Measurements from ENCODE around the gene SOX8. TPM values are rescaled to one million over a fixed set of nuclear protein-coding genes. Genes with fewer than 3 reads are reported as not detected.

Gene SOX8
- total RNA-seq, 1 experiment from 2014 or later = 0.54 TPM

DNA sequence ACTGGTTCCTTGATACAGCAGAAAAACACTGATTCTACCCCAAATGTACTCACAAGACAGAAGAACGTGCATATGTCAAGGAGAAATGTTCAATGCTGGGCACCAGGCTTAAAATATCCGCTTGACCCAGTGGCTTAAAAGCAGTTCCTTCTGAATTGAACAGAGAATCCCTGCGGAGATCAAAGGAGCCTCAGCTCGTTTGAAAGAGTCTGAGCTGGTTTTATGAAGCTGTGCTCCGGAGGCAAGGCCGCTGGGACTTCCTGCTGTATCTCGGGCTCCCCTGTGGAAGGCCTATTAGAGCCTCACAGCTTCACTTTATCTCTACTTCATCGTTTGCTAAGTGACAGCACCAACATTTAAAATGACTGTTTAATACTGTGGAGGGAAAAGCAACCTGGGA lies 12.9 kb upstream of the SOX8 start:
- no peak for DNase-seq (ENCODE audit: low read depth)
- in situ Hi-C loops (cut with HindIII; ENCODE audit: low pct_unique_long_range_greater_than_20kb, low sequenced_read_pairs) = loop anchor here (10.0 kb wide), 1 partner anchor 134 kb away; no protein-coding TSS in a partner anchor

DNA sequence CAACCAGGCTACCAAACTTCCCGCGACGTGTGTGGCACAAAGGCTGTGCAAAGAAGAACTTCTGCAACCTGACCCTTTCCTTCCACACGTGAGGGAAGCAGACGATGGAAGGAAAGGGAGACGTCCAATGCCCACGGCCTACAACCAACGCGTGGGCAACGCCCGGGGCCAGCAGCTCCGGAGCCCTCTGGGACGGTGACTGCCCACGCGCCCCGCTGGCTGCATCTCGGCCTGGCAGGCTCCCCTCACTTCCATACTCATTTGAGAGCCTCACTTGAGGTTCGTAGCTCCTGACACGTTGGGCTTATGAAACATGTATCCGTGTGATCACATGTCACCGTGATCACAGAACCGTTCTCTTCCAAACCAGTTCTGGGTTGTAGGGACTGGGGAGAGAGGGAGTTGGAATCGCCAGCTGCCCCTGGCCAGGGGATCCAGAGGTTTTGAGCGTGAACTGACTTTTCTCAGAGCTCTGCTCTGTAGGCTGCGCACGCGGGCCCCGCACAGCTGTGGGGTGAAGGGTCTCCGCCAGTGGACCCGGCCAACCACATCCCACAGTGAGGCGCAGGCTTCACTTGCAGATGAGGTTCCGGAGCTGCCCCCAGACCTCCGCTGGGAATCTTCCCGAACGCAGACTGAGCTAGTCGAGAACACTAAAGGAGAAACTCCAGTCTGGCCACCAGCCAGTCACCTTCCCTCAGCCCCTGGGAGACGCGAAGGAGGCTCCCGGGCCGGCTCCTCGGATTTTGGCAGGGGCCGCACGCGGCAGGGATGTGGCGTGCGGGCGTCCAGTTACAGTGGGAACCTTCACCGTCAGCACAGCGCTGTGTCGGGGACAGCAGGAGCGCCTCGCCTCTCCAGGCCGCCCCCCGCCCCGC lies 11.8 kb upstream of the SOX8 start:
- DNase-seq (ENCODE audit: low read depth) = peak; percentile 21
- in situ Hi-C loops (cut with HindIII; ENCODE audit: low pct_unique_long_range_greater_than_20kb, low sequenced_read_pairs) = loop anchor here (10.0 kb wide), 1 partner anchor 135 kb away; no protein-coding TSS in a partner anchor

DNA sequence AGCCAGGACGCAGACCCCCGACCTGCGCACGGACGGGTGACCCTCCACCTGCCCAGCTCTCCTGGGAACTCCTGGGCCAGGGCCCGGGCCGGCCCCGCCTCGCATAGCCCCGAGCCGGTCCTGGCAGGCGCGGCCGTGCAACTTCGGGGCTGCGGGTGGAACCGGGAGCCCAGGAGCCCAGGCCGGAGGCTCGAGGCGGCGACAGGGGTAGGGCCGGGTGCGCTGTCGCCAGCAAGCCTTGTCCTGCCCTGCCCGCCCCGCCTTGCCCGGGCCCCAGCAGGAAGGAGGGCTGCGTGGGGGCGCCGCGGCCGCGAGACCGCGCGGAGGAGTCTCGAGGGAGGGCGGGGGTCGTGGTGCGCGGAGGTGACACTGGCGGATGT lies 11.2 kb upstream of the SOX8 start:
- in situ Hi-C loops (cut with HindIII; ENCODE audit: low pct_unique_long_range_greater_than_20kb, low sequenced_read_pairs) = no loop called here

DNA sequence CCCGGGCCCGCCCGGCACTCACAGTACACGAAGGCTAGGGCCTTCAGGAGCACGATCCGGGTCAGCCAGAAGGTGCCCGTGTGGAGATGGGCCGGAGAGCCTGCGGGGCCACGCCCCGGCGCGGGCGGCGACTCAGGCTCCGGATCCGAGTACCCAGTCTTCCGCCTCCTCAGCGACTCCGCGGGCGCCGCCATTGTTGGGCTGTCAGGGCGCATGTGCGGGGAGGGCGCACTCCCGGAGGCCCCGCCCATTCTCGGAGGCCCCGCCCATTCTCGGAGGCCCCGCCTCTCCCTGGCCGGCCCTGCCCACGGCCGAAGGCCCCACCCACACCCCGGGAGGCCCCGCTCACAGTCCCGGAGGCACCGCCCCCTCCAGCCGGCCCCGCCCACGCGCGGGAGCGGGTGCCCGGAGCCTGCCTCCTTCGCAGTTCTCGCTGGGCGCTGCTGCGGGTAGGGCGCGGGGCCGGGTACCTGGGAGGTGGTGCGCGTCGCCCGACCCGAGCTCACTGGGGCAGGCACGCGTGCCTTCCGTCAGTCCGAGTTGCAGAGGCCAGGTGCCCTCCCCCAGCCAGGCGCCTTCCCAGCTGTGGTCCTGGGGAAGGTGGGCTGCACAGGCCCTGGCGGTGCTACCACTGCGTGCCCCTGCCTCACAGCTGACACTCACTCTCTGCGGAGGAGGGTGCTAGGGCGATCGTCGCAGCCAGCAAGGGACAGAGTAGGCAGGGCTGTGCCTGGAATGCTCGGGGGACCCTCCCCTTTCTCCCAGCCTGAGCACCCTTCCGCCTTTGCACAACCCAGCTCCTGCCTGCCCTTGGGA lies 10.6 kb upstream of the SOX8 start, which contains the start of gene LMF1:
LMF1 (minus strand) TSS at position 219 of the 816 bp plus-strand sequence; CDS start at position 215, 4 bp downstream.
- peak; percentile 95 for DNase-seq (ENCODE audit: low read depth)
- in situ Hi-C loops (cut with HindIII; ENCODE audit: low pct_unique_long_range_greater_than_20kb, low sequenced_read_pairs) = no loop called here

More for the DNA sequence above, 11.2 kb upstream of the SOX8 start:
- no peak for DNase-seq (ENCODE audit: low read depth)

DNA sequence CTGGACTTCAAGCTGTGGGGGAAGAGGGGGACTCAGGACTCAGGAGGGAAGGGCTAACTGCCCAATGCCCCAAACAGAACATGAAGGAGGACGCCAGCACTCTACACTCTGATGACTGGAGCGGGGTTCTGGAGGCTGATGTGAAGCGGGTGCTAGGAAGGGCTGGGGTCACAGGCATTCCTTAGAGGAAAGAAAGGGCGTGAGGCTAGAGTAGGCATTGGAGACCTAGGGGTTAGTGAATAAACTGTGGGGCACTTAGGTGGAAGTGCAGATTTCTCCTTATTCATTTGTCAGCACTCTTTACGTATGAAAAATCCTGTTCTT lies 10.0 kb upstream of the SOX8 start:
- DNase-seq (ENCODE audit: low read depth) = no peak
- in situ Hi-C loops (cut with HindIII; ENCODE audit: low pct_unique_long_range_greater_than_20kb, low sequenced_read_pairs) = no loop called here

DNA sequence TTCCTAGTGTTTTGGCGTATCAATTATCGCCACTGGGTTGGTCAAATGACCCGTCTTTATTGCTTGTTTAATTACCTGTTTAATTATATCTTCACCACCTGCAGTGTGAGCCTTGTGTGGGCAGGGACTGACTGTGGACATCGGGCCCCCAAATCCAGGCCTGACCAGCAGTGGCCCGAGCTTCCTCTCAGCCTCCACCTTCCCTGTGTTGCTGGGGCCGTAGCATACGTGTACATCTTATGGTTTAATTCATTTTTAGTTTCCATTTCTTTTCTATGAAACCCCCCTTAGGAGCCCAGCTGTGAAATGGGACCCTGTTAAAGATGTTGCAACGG lies 9.6 kb upstream of the SOX8 start:
- DNase-seq (ENCODE audit: low read depth) = no peak
- in situ Hi-C loops (cut with HindIII; ENCODE audit: low pct_unique_long_range_greater_than_20kb, low sequenced_read_pairs) = no loop called here

DNA sequence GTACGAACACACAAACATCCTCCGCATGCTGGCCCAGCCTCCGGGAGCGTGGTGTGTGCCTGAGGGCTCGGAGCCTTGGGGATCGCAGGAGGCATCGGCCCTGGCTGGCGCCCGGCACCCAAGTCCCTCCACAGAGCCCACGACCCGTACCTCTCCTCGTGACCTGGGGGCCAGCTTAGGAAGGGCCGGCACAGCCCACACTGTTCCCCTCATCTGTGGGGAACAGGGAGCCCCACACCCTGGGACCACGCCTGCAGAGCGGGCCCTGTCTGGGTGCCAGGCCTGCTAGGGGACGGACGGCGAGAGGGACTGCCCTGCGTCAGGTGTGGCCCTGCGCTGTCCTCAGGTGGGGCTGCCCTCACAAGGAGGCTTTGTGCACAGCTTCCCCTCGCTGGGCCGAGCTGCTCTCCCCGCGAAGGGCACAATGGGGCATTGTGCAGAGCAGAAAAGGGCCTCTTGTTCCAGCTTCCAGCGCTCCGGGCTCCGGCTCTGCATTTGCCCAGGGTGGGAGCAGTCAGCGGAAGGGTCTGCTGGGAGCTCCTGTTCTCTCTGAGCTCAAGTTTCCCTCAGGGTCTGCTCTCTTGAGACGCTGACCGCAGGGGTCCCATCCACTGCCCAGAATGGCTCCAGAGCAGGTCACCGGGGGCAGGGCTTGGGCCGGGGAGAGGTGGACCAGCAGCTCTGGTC lies 9.1 kb upstream of the SOX8 start:
- DNase-seq (ENCODE audit: low read depth) = no peak
- in situ Hi-C loops (cut with HindIII; ENCODE audit: low pct_unique_long_range_greater_than_20kb, low sequenced_read_pairs) = no loop called here

DNA sequence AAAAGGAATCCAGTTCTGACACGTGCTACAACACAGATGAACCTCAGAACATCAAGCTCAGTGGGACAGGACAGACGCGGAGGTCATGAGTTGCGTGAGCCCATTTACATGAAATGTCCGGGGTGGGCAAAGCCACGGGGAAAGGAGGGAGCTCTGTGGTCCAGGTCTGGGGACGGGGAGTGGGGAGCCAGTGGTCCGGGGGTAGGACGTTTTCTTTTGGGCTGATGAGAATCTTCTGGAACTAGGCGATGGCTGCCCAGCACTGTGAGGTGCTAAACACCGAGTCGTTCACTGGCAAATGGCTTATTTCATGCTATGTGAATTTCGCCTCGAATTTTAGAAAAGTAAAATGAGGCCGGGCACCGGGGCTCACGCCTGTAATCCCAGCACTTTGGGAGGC lies 8.2 kb upstream of the SOX8 start:
- in situ Hi-C loops (cut with HindIII; ENCODE audit: low pct_unique_long_range_greater_than_20kb, low sequenced_read_pairs) = no loop called here

DNA sequence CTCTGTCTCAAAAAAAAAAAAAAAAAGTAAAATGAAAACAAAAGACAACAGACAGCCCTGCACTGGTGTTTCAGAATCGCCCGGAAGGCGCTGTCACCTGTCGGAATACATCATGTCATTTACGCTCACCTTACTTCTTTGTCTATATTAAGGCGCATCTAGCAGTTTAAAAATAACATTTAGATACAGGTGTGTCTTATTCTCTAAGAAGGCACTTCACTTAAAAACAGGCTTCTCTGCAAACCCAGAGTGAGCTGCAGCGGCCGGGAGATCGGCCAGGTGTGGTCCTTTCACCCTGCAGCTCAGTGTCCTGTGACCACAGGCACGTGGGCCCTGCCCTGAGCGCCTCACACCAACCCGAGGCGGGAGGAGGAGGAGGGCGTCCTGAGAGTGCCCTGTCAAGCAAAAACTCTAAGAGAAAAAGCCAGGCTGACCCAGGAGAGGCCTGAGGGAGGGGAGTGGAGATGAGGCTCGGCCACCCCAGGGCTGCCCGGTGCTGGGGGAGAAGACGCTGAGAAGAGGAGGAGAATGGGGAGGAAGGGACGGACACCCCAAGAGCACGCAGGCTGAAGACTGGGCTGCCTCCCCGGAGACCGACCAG lies 7.5 kb upstream of the SOX8 start:
- in situ Hi-C loops (cut with HindIII; ENCODE audit: low pct_unique_long_range_greater_than_20kb, low sequenced_read_pairs) = no loop called here

More for the DNA sequence above, 8.2 kb upstream of the SOX8 start:
- no peak for DNase-seq (ENCODE audit: low read depth)

DNA sequence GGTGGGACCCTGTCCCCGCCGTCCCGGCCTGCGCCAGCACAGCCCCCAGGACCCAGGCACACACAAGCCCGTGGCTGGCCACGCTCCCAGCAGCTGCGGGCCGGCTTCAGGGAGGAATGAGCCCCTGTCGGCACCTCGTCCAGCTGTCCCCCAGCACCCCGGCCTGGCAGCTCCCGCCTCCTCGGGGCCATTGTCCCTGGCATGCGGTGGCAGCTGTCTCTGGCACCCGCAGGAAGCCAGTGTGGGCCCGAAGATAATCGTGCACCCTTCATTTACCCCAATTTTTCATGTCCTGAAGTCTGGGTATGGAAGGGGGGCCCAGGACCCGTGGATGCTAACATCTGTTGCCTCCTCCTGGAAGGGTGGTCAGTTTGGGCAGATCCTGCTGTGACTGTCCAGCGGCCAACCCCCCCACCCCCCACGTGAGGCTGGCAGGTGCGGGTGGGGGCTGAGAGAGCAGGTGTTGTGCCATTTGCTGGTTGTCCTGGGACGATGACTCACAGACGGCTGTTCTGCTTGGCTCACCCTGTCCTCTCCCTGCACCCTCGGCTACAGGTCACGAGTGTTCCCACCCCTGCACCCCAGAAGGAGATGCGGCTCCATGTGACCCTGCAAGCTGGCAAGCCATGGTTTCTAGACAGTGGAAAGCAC lies 6.8 kb upstream of the SOX8 start:
- peak; percentile 79 for DNase-seq (ENCODE audit: low read depth)
- in situ Hi-C loops (cut with HindIII; ENCODE audit: low pct_unique_long_range_greater_than_20kb, low sequenced_read_pairs) = loop anchor here (5.0 to 25.0 kb wide), 2 partner anchors 37 to 163 kb away; no protein-coding TSS in a partner anchor

More for the DNA sequence above, 7.5 kb upstream of the SOX8 start:
- DNase-seq (ENCODE audit: low read depth) = peak; percentile 75

DNA sequence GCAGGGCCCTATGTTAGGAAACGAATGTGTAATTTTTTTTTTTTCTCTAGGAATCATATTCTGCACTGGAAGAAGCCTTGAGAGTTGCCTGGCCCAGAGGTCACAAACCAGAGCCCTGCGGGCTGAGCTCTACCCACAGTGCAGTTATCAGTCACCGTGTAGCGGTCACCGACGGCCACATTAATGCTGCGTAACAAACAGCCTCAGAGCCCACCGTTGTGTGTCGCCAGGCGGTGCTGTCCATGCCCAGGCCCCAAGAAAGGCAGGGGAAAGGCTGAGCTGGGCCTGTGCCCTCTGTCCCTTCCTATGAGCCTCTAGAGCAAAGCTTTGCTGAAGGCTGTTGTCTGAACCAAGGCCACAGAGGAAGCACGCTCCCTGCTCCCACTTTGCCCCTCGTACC lies 6.3 kb upstream of the SOX8 start:
- DNase-seq (ENCODE audit: low read depth) = no peak
- in situ Hi-C loops (cut with HindIII; ENCODE audit: low pct_unique_long_range_greater_than_20kb, low sequenced_read_pairs) = loop anchor here (5.0 to 25.0 kb wide), 2 partner anchors 38 to 162 kb away; no protein-coding TSS in a partner anchor

DNA sequence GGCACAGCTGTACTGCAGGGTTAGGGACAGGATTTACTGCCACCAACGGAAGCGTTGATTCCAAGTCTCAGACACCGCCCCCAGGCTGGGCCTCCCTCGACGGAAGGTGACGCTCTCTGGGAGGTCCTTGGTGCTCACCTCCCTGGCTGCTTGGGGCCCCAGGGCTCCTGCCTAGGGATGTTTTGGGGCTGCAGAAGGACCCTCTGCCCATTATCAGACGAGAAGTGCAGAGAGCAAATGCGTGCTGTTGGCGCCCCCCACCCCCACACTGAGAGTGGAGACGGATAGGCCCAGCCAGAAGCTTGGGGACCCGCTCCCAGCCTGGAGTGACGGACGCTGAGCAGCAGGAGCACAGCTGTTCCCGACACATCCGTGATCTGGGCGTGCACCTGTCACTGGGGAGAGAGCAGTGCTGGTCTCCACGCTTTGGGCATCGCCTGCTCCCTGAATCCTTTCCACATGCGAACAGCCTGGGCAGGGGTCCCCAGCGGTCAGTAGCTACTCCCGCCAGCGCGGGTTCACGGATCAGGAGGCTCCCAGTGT lies 5.1 kb upstream of the SOX8 start:
- in situ Hi-C loops (cut with HindIII; ENCODE audit: low pct_unique_long_range_greater_than_20kb, low sequenced_read_pairs) = loop anchor here (5.0 to 25.0 kb wide), 2 partner anchors 39 to 161 kb away; no protein-coding TSS in a partner anchor
- no peak for DNase-seq (ENCODE audit: low read depth)

DNA sequence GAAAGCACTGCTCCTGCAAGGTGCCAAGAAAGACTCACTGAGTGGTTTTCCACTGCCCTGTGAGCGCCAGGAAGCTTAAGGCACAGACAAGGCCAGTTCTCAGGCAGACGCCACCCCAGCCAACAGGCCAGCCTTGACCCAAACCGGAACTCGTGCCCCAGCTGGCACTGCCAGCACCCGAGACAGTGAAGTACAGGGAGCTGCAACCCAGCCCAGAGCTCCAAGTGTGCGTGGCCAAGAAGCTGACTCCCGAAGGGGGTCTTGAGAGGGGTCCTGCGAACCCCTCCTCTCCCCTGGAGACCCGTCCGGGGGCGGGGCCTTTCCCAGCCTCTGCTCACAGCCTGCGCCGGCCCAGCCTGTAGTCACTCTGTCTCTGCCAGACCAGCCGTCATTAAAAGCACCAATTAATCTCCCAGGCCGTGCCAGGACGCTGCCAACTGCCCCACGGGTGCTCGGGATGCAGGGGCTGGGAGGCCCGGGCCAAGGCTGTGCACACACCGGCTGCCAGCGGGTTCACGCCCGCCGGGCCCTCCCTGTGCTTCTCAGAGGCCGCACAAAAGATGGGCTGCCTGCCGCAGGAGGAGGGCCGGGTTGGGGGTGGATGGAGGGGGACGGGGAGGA lies 4.4 kb upstream of the SOX8 start:
- in situ Hi-C loops (cut with HindIII; ENCODE audit: low pct_unique_long_range_greater_than_20kb, low sequenced_read_pairs) = loop anchor here (5.0 to 25.0 kb wide), 2 partner anchors 40 to 160 kb away; no protein-coding TSS in a partner anchor
- DNase-seq (ENCODE audit: low read depth) = no peak

DNA sequence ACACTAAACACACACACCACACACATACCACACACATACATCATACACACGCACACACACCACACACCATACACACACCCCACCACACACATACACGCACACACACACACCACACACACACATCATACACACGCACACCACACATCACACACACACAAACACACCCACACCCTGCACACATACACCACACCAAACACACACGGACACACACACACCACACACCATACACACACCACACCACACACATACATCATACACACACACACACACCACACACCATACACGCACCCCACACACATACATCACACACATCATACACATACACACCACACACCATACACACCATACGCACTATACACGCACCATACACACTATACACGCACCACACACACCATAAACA lies 3.7 kb upstream of the SOX8 start:
- in situ Hi-C loops (cut with HindIII; ENCODE audit: low pct_unique_long_range_greater_than_20kb, low sequenced_read_pairs) = loop anchor here (5.0 to 25.0 kb wide), 2 partner anchors 41 to 159 kb away; no protein-coding TSS in a partner anchor
- DNase-seq (ENCODE audit: low read depth) = no peak

DNA sequence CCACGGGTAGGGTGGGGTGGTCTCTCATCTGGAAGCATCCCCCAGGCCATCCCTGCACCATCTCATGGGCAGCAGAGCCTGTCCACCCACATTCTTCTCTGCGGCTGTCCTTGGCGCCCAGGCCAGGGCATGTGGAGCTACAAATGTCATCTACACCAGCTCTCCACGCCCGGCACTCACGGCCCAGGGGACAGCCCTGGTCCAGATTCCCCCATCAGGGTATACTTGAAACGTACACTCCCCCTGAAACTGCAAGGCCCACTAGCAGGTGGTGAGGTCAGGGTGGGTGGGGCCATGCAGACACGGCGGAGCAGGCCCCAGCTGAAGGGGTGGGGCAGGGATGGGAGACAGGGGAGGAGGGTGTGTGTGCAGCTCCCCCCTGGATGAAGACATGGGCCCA lies 3.2 kb upstream of the SOX8 start:
- in situ Hi-C loops (cut with HindIII; ENCODE audit: low pct_unique_long_range_greater_than_20kb, low sequenced_read_pairs) = loop anchor here (5.0 to 25.0 kb wide), 2 partner anchors 41 to 159 kb away; no protein-coding TSS in a partner anchor
- DNase-seq (ENCODE audit: low read depth) = no peak

DNA sequence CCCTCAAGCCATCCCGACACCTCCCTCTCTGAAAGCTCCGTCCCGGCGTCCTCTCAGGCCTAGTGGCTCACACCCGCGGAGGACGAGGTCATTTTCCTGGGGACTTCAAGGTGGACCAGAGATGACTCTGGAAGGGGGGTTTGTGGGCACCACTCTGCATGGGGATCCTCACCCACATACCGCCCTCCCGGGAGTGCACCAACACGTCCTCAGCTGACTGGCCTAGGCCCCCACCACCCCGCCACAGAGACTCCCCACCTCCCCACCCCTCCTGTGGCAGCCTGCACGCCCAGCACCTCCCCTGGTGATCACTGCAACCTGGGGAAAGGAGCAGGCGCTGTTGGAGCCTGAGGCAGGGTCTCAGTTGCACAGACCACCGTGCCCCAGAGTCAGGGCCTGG lies 2.4 kb upstream of the SOX8 start:
- DNase-seq (ENCODE audit: low read depth) = no peak
- in situ Hi-C loops (cut with HindIII; ENCODE audit: low pct_unique_long_range_greater_than_20kb, low sequenced_read_pairs) = loop anchor here (5.0 to 25.0 kb wide), 2 partner anchors 42 to 158 kb away; no protein-coding TSS in a partner anchor
